Nephron progenitor cell (in vitro differentiated cells): Measurements from ENCODE around the gene VWA8.
"Not testable (repeated sequence)": the region's sequence is repeated elsewhere in the genome, so short reads cannot be mapped to it uniquely, and the experiment has no call there.

Source experiments
- DNase-seq: peaks from one replicate; pipeline ENCODE4 v3.0.0; 2021
- H3K27ac Mint-ChIP-seq: 2 replicates; pipeline ENCODE4 v1.8.0; 2021; ENCODE audit warnings: mild to moderate bottlenecking, moderate library complexity, mixed read lengths
- H3K27me3 Mint-ChIP-seq: 2 replicates; pipeline ENCODE4 v1.8.0; 2021; ENCODE audit warnings: mild to moderate bottlenecking, low read depth, mixed read lengths; ENCODE audit not compliant: poor library complexity
- H3K36me3 Mint-ChIP-seq: 2 replicates; pipeline ENCODE4 v1.8.0; 2021; ENCODE audit warnings: low read depth, mixed read lengths
- H3K4me1 Mint-ChIP-seq: 2 replicates; pipeline ENCODE4 v1.8.0; 2021; ENCODE audit warnings: mixed read lengths
- H3K4me3 Mint-ChIP-seq: 2 replicates; pipeline ENCODE4 v1.8.0; 2021; ENCODE audit warnings: mild to moderate bottlenecking, moderate library complexity, mixed read lengths
- H3K9me3 Mint-ChIP-seq: 2 replicates; pipeline ENCODE4 v1.8.0; 2021; ENCODE audit warnings: mild to moderate bottlenecking, moderate library complexity, mixed read lengths
- TF ChIP-seq, protein P1 (sequence below): fragments of 200-600 bp; sonication (generic); IDR thresholded peaks from 2 replicates; pipeline ENCODE4 v1.5.0; 2021; ENCODE audit warnings: antibody characterized with exemption

Gene VWA8

DNA sequence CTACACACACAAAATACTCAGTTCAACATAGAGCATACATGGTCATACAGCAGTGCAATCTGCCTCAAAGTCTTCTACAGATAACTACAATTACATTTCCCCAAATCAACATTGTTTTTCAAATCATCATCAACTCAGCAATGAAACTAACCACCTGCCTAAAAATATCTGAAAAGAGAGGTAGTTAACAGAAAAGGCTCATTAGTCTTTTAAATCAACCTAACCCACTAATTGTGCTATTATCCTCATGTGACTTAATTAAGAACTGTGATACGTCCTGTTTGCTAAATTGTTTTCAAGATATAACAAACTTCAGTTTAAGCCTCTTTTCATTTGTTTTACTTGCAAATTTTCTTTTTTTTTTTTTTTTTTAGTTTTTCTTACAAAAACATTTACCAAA lies 65.4 kb downstream of the VWA8 start:
- H3K36me3 Mint-ChIP-seq = peaks cover 50% of the 10 kb centered on the region
- H3K4me1 Mint-ChIP-seq = no peaks in the 10 kb centered on the region
- no peak overlapping the region for H3K4me3 Mint-ChIP-seq
- no peak for DNase-seq
- H3K9me3 Mint-ChIP-seq = peaks cover 11% of the 10 kb centered on the region
- TF ChIP-seq, protein P1, sequence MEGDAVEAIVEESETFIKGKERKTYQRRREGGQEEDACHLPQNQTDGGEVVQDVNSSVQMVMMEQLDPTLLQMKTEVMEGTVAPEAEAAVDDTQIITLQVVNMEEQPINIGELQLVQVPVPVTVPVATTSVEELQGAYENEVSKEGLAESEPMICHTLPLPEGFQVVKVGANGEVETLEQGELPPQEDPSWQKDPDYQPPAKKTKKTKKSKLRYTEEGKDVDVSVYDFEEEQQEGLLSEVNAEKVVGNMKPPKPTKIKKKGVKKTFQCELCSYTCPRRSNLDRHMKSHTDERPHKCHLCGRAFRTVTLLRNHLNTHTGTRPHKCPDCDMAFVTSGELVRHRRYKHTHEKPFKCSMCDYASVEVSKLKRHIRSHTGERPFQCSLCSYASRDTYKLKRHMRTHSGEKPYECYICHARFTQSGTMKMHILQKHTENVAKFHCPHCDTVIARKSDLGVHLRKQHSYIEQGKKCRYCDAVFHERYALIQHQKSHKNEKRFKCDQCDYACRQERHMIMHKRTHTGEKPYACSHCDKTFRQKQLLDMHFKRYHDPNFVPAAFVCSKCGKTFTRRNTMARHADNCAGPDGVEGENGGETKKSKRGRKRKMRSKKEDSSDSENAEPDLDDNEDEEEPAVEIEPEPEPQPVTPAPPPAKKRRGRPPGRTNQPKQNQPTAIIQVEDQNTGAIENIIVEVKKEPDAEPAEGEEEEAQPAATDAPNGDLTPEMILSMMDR = no peak
- H3K27me3 Mint-ChIP-seq = no peaks in the 10 kb centered on the region
- H3K27ac Mint-ChIP-seq = no peak overlapping the region

DNA sequence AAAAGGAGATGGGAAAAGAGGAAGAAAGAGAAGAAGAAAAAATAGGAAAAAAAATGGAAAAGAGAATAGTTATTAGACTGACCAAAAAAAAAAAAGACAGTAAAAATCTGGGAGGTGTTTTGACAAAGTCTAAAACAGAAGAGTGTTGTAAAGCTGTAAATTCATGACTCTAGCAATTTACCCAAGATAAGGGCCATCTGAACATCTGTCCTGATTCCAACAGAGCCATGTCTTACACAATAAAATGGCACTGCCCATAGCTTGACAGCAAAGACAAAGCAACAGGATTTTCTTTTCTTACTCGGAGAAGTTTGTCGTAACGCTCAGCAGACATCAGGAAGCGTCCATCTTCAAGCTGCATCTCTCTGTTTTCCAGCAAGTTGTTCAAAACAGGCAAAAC lies 69.8 kb downstream of the VWA8 start:
- TF ChIP-seq, protein P1 = no peak
- H3K27ac Mint-ChIP-seq = no peak overlapping the region
- no peak overlapping the region for H3K4me3 Mint-ChIP-seq
- H3K36me3 Mint-ChIP-seq = peaks cover 51% of the 10 kb centered on the region
- H3K9me3 Mint-ChIP-seq = no peaks in the 10 kb centered on the region
- peaks cover 10% of the 10 kb centered on the region for H3K4me1 Mint-ChIP-seq
- H3K27me3 Mint-ChIP-seq = no peaks in the 10 kb centered on the region
- no peak for DNase-seq

DNA sequence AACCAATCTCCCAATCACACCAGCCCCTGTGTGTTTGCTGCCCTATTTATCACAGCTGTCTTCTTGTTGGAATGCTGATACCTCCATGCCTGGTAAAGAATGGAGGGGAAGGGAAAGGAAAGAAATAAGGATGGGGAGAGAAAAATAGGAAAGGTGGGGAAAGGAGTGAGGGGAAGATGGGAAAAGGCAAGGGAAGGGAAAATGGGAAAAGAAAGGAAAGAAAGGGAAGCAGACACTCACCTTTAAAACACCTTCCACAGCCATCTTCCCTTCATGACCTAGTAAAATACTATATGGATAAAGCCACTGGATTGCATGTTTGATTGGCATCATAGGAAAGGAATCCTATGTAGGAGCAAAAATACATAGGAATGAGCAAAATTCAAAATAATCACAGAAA lies 77.8 kb downstream of the VWA8 start:
- Mint-ChIP-seq H3K27ac (no peak overlapping the region), H3K27me3 (no peaks in the 10 kb centered on the region), H3K4me1 (peaks cover 7% of the 10 kb centered on the region), H3K9me3 (peaks cover 34% of the 10 kb centered on the region), H3K36me3 (peaks cover 66% of the 10 kb centered on the region), H3K4me3 (no peak overlapping the region)
- DNase-seq = no peak
- TF ChIP-seq, protein P1 = no peak

DNA sequence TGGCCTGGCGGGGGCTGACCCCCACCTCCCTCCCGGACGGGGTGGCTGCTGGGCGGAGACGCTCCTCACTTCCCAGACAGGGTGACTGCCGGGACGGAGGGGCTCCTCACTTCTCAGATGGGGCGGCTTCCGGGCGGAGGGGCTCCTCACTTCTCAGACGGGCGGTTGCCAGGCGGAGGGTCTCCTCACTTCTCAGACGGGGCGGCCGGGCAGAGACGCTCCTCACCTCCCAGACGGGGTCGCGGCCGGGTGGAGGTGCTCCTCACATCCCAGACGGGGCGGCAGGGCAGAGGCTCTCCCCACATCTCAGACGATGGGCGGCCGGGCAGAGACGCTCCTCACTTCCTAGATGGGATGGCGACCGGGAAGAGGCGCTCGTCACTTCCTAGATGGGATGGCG lies 79.0 kb downstream of the VWA8 start:
- H3K9me3 Mint-ChIP-seq = peaks cover 34% of the 10 kb centered on the region
- H3K36me3 Mint-ChIP-seq = peaks cover 56% of the 10 kb centered on the region
- H3K4me3 Mint-ChIP-seq, H3K4me1 Mint-ChIP-seq, DNase-seq, H3K27me3 Mint-ChIP-seq, H3K27ac Mint-ChIP-seq: not testable (repeated sequence)

DNA sequence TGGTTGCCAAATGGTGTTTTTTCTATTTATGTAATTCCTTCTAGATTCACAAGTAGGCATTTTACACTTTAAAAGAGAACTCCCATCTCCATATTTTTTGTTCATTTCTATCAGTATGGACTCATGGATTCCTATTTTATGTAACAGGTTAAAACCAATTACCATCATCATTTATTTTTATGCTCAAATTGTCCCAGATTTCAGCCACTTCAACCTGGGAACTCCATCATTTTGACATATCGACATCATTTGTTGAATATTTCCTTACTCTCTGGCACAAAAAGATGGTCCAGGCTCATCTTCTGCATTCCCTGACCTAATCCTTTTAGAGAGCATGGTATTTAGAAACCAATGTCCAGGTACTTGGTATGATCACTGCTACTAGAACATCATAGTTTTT lies 79.9 kb downstream of the VWA8 start:
- no peak for DNase-seq

DNA sequence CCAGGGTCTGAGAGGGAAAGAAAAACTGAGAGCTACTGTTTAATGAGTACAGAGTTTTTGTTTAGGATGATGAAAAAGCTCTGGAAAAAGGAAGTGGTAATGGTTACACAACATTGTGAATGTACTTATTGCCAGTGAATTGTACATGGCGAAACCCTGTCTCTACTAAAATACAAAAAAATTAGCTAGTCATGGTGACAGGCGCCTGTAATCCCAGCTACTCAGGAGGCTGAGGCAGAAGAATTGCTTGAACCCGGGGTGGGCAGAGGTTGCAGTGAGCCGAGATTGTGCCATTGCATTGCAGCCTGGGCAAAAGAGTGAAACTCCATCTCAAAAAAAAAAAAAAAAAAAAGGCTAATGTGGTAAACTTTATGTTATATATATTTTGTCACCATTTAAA lies 96.3 kb downstream of the VWA8 start:
- peaks cover 48% of the 10 kb centered on the region for H3K36me3 Mint-ChIP-seq
- no peaks in the 10 kb centered on the region for H3K27me3 Mint-ChIP-seq
- H3K4me1 Mint-ChIP-seq = no peaks in the 10 kb centered on the region
- H3K27ac Mint-ChIP-seq = no peak overlapping the region
- TF ChIP-seq, protein P1 = no peak
- H3K9me3 Mint-ChIP-seq = no peaks in the 10 kb centered on the region
- no peak for DNase-seq
- no peak overlapping the region for H3K4me3 Mint-ChIP-seq

More for the DNA sequence above, 79.9 kb downstream of the VWA8 start:
- Mint-ChIP-seq H3K27ac (no peak overlapping the region), H3K36me3 (peaks cover 50% of the 10 kb centered on the region), H3K27me3 (no peaks in the 10 kb centered on the region), H3K4me1 (no peaks in the 10 kb centered on the region), H3K4me3 (no peak overlapping the region), H3K9me3 (peaks cover 34% of the 10 kb centered on the region)
- TF ChIP-seq, protein P1 = no peak

DNA sequence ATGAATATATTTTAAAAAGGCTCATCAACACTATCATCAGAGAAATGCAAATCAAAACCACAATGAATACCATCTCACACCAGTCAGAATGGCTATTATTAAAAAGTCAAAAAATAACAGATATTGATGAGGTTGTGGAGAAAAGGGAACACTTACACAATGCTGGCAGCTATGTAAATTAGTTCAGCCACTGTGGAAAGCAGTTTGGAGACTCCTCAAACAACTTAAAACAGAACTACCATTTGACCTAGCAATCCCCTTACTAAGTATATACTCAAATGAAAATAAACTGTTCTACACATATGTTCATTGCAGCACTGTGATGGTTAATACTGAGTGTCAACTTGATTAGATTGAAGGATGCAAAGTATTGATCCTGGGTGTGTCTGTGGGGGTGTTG lies 98.2 kb downstream of the VWA8 start:
- not testable (repeated sequence) for DNase-seq, H3K4me3 Mint-ChIP-seq, H3K27me3 Mint-ChIP-seq, H3K4me1 Mint-ChIP-seq, H3K9me3 Mint-ChIP-seq, H3K27ac Mint-ChIP-seq
- H3K36me3 Mint-ChIP-seq = peaks cover 48% of the 10 kb centered on the region
